HEK293 (cell line): ENCODE measurements around the gene STXBP4.

Source experiments
- CTCF ChIA-PET: fragments of 350-600 bp; formaldehyde crosslinking; extraction: SDS; loops from one replicate; lab custom pipeline; 2021; ENCODE audit warnings: antibody characterized with exemption; lab: Yijun Ruan, JAX
- POLR2A ChIA-PET: fragments of 300-600 bp; formaldehyde crosslinking; extraction: SDS; loops from one replicate; lab custom pipeline; 2020; ENCODE audit warnings: antibody characterized with exemption, inconsistent platforms; lab: Yijun Ruan, JAX
- H3K27ac ChIP-seq: fragments of 200-500 bp; sonication (Bioruptor generic); 2 replicates; pipeline ENCODE4 v1.5.1; 2014; ENCODE audit warnings: low read depth, low read length, control low read depth, inconsistent platforms; ENCODE audit errors: extremely low read depth
- H3K36me3 ChIP-seq, 2 experiments: fragments of 200-500 bp in 1 of 2; sonication (Bioruptor generic) in 1 of 2; 1 replicate in 1 of 2; 2 replicates in 1 of 2; pipeline ENCODE4 v1.5.1; 2014 to 2017; ENCODE audit warnings: inconsistent platforms in 2 of 2, low read length in 2 of 2; ENCODE audit not compliant: control insufficient read depth in 2 of 2, insufficient read depth in 1 of 2
- H3K4me1 ChIP-seq: fragments of 200-500 bp; sonication (Bioruptor generic); 2 replicates; pipeline ENCODE4 v1.5.1; 2014; ENCODE audit warnings: mild to moderate bottlenecking, low read length, inconsistent platforms; ENCODE audit not compliant: control insufficient read depth, insufficient read depth
- H3K4me3 ChIP-seq: 2 replicates; pipeline ENCODE4 v1.5.1; 2011; ENCODE audit warnings: low read depth, mild to moderate bottlenecking, control low read depth, low read length, moderate library complexity
- H3K9me3 ChIP-seq: fragments of 200-500 bp; sonication (Bioruptor generic); 2 replicates; pipeline ENCODE4 v1.5.1; 2014; ENCODE audit warnings: low read depth, low read length, inconsistent platforms; ENCODE audit not compliant: control insufficient read depth, insufficient read depth
- BCL6B ChIP-seq: fragments of 450-650 bp; formaldehyde crosslinking; IDR thresholded peaks from 2 replicates; pipeline ENCODE4 v1.5.1; 2017; ENCODE audit warnings: missing biosample characterization, missing genetic modification characterization
- EGR2 ChIP-seq: fragments of 450-650 bp; formaldehyde crosslinking; IDR thresholded peaks from 2 replicates; pipeline ENCODE4 v1.5.1; 2016; ENCODE audit warnings: low read depth, missing biosample characterization, missing genetic modification characterization
- FEZF1 ChIP-seq: fragments of 450-650 bp; formaldehyde crosslinking; IDR thresholded peaks from 2 replicates; pipeline ENCODE4 v1.5.1; 2016; ENCODE audit warnings: missing biosample characterization, missing genetic modification characterization
- GLI2 ChIP-seq: fragments of 450-650 bp; formaldehyde crosslinking; IDR thresholded peaks from 2 replicates; pipeline ENCODE4; 2017; ENCODE audit warnings: missing biosample characterization, missing genetic modification characterization, low read depth, borderline replicate concordance
- HIC1 ChIP-seq: fragments of 450-650 bp; formaldehyde crosslinking; IDR thresholded peaks from 2 replicates; pipeline ENCODE4 v1.5.1; 2016; ENCODE audit warnings: missing biosample characterization, missing genetic modification characterization
- PBX3 ChIP-seq: sonication (generic); formaldehyde crosslinking; IDR thresholded peaks from 2 replicates; pipeline ENCODE4 v1.8.1; 2022; ENCODE audit warnings: mild to moderate bottlenecking, moderate library complexity, missing genetic modification reagents
- REPIN1 ChIP-seq: fragments of 450-650 bp; formaldehyde crosslinking; IDR thresholded peaks from 2 replicates; pipeline ENCODE4 v1.5.1; 2017; ENCODE audit warnings: missing biosample characterization, missing genetic modification characterization, low read depth
- ZBTB20 ChIP-seq: fragments of 450-650 bp; formaldehyde crosslinking; IDR thresholded peaks from 2 replicates; pipeline ENCODE4 v1.5.1; 2016; ENCODE audit warnings: missing biosample characterization, missing genetic modification characterization
- ZBTB26 ChIP-seq: fragments of 450-650 bp; formaldehyde crosslinking; optimal IDR thresholded peaks from 2 replicates; pipeline ENCODE3; 2016; ENCODE audit warnings: missing biosample characterization, mild to moderate bottlenecking, missing genetic modification characterization
- ZBTB48 ChIP-seq: fragments of 450-650 bp; formaldehyde crosslinking; IDR thresholded peaks from 2 replicates; pipeline ENCODE4 v1.5.1; 2016; ENCODE audit warnings: missing biosample characterization, missing genetic modification characterization
- ZNF10 ChIP-seq: fragments of 450-650 bp; formaldehyde crosslinking; IDR thresholded peaks from 2 replicates; pipeline ENCODE4 v1.5.1; 2017; ENCODE audit warnings: missing biosample characterization, missing genetic modification characterization
- ZNF121 ChIP-seq: fragments of 450-650 bp; formaldehyde crosslinking; IDR thresholded peaks from 2 replicates; pipeline ENCODE4 v1.5.1; 2016; ENCODE audit warnings: missing biosample characterization, missing genetic modification characterization
- ZNF133 ChIP-seq: fragments of 450-650 bp; formaldehyde crosslinking; IDR thresholded peaks from 2 replicates; pipeline ENCODE4 v1.5.1; 2016; ENCODE audit warnings: missing biosample characterization, missing genetic modification characterization
- ZNF155 ChIP-seq: fragments of 450-650 bp; formaldehyde crosslinking; IDR thresholded peaks from 2 replicates; pipeline ENCODE4 v1.5.1; 2016; ENCODE audit warnings: missing biosample characterization, missing genetic modification characterization
- ZNF169 ChIP-seq: fragments of 450-650 bp; formaldehyde crosslinking; IDR thresholded peaks from 2 replicates; pipeline ENCODE4 v1.5.1; 2016; ENCODE audit warnings: missing biosample characterization, missing genetic modification characterization
- ZNF221 ChIP-seq: fragments of 450-650 bp; formaldehyde crosslinking; IDR thresholded peaks from 2 replicates; pipeline ENCODE4 v1.5.1; 2017; ENCODE audit warnings: missing biosample characterization, missing genetic modification characterization, borderline replicate concordance
- ZNF274 ChIP-seq, 2 experiments: fragments of 200-500 bp in 1 of 2; fragments of 450-650 bp in 1 of 2; sonication (Bioruptor generic) in 1 of 2; formaldehyde crosslinking in 1 of 2; IDR thresholded peaks; 2 replicates each; pipeline versions ENCODE4 v1.5.1 to v1.6.1; 2014 to 2016; ENCODE audit warnings: borderline replicate concordance in 1 of 2, inconsistent platforms in 1 of 2, low read length in 1 of 2, missing biosample characterization in 1 of 2, missing genetic modification characterization in 1 of 2
- ZNF362 ChIP-seq: fragments of 450-650 bp; formaldehyde crosslinking; IDR thresholded peaks from 2 replicates; pipeline ENCODE4 v1.5.1; 2016; ENCODE audit warnings: missing biosample characterization, missing genetic modification characterization
- ZNF391 ChIP-seq: fragments of 450-650 bp; formaldehyde crosslinking; IDR thresholded peaks from 2 replicates; pipeline ENCODE4 v1.5.1; 2016; ENCODE audit warnings: low read depth, missing biosample characterization, missing genetic modification characterization, borderline replicate concordance
- ZNF433 ChIP-seq: fragments of 450-650 bp; formaldehyde crosslinking; IDR thresholded peaks from 2 replicates; pipeline ENCODE4 v1.5.1; 2016; ENCODE audit warnings: missing biosample characterization, missing genetic modification characterization, low read depth
- ZNF610 ChIP-seq: fragments of 450-650 bp; formaldehyde crosslinking; IDR thresholded peaks from 2 replicates; pipeline ENCODE4 v1.5.1; 2016; ENCODE audit warnings: missing biosample characterization, missing genetic modification characterization, borderline replicate concordance
- ZNF624 ChIP-seq: fragments of 450-650 bp; formaldehyde crosslinking; IDR thresholded peaks from 2 replicates; pipeline ENCODE4 v1.5.1; 2017; ENCODE audit warnings: missing biosample characterization, missing genetic modification characterization
- ZNF639 ChIP-seq: fragments of 450-650 bp; formaldehyde crosslinking; IDR thresholded peaks from 2 replicates; pipeline ENCODE4 v1.5.1; 2016; ENCODE audit warnings: missing biosample characterization, missing genetic modification characterization
- ZNF670 ChIP-seq: fragments of 450-650 bp; formaldehyde crosslinking; IDR thresholded peaks from 2 replicates; pipeline ENCODE4 v1.5.1; 2016; ENCODE audit warnings: missing biosample characterization, missing genetic modification characterization, low read depth
- ZNF777 ChIP-seq: fragments of 450-650 bp; formaldehyde crosslinking; IDR thresholded peaks from 2 replicates; pipeline ENCODE4 v1.5.1; 2017; ENCODE audit warnings: missing biosample characterization, missing genetic modification characterization, borderline replicate concordance
- ZXDB ChIP-seq: fragments of 450-650 bp; formaldehyde crosslinking; IDR thresholded peaks from 2 replicates; pipeline ENCODE4 v1.5.1; 2016; ENCODE audit warnings: missing biosample characterization, missing genetic modification characterization

The STXBP4 gene

GRCh38 chr17:54974759-54975158 lies 6.2 kb downstream of the STXBP4 start (continued):
- TF ChIP-seq EGR2 (tag by site-specific recombination) (no peak), ZNF391 (tag by site-specific recombination) (no peak)
- TF ChIP-seq, all 188 proteins: peak for 0

GRCh38 chr17:54976316-54976715 lies 7.8 kb downstream of the STXBP4 start:
- POLR2A ChIA-PET, result no interaction called here
- Histone ChIP-seq H3K36me3 (no peaks in the 10 kb centered on the region), H3K9me3 (no peaks in the 10 kb centered on the region), H3K4me1 (peaks cover 6% of the 10 kb centered on the region)
- TF ChIP-seq ZNF624 (tag by site-specific recombination) (no peak), ZBTB26 (tag by site-specific recombination) (no peak), ZNF433 (tag by site-specific recombination) (no peak), BCL6B (tag by site-specific recombination) (no peak), ZNF274 (IDR thresholded peaks at IDR 0.05; ENCODE audit: low read length) (no peak), ZNF274 (tag by site-specific recombination; IDR thresholded peaks at IDR 0.05; ENCODE audit: borderline replicate concordance) (no peak), ZNF777 (tag by site-specific recombination) (no peak), ZNF10 (tag by site-specific recombination) (no peak), ZNF670 (tag by site-specific recombination) (no peak), EGR2 (tag by site-specific recombination) (no peak), REPIN1 (tag by site-specific recombination) (no peak), ZBTB48 (tag by site-specific recombination) (no peak), ZNF362 (tag by site-specific recombination) (no peak), ZNF221 (no peak), FEZF1 (tag by site-specific recombination) (no peak), ZXDB (tag by site-specific recombination) (no peak), ZNF610 (no peak), GLI2 (no peak), ZNF169 (tag by site-specific recombination) (no peak), ZBTB20 (tag by site-specific recombination) (no peak)
- TF ChIP-seq, all 188 proteins: peak for 0
- Histone ChIP-seq H3K27ac (no peak overlapping the region), H3K4me3 (no peak overlapping the region)
- CTCF ChIA-PET, result interaction anchor here (0.9 kb wide), 1 partner anchor 16 kb away, joined by 3 read pairs; no protein-coding TSS in a partner anchor

- H3K27ac ChIP-seq, result no peak overlapping the region
- peaks cover 6% of the 10 kb centered on the region for H3K4me1 ChIP-seq
- H3K9me3 ChIP-seq, result no peaks in the 10 kb centered on the region
- no peak overlapping the region for H3K4me3 ChIP-seq
- POLR2A ChIA-PET, result interaction anchor here (0.5 kb wide), 1 partner anchor 793 kb away, joined by 3 read pairs; no protein-coding TSS in a partner anchor
- CTCF ChIA-PET, result interaction anchor here (0.6 to 1.7 kb wide), 2 partner anchors 15 to 16 kb away, joined by 5 to 6 read pairs; no protein-coding TSS in a partner anchor
- H3K36me3 ChIP-seq, result no peaks in the 10 kb centered on the region
- TF ChIP-seq ZNF155 (tag by site-specific recombination) (no peak), PBX3 (no peak), ZNF121 (tag by site-specific recombination) (no peak), ZNF133 (no peak), HIC1 (tag by site-specific recombination) (no peak), ZNF639 (tag by site-specific recombination) (no peak)
Observed at GRCh38 chr17:54977744-54978143, 9.2 kb downstream of the STXBP4 start.
